Loucy (cell line): Measurements from ENCODE around the gene CCDC102A.

Source experiments
- H2AFZ ChIP-seq: fragments of 200-600 bp; sonication (generic); 2 replicates; pipeline ENCODE4 v1.6.0; 2016; ENCODE audit warnings: antibody characterized with exemption, mild to moderate bottlenecking, low read length, moderate library complexity
- H3F3A ChIP-seq: fragments of 200-600 bp; 2 replicates; pipeline ENCODE4 v1.6.0; 2016; ENCODE audit warnings: antibody characterized with exemption, low read depth, mild to moderate bottlenecking
- H3K27me3 ChIP-seq: fragments of 200-600 bp; sonication (generic); 2 replicates; pipeline ENCODE4 v1.6.1; 2014; ENCODE audit warnings: low read length, mild to moderate bottlenecking; ENCODE audit not compliant: insufficient read depth, poor library complexity, severe bottlenecking
- H3K36me3 ChIP-seq: fragments of 200-600 bp; sonication (generic); 2 replicates; pipeline ENCODE4 v1.6.1; 2016; ENCODE audit warnings: low read length; ENCODE audit not compliant: insufficient read depth
- H3K4me1 ChIP-seq: fragments of 200-600 bp; sonication (generic); 2 replicates; pipeline ENCODE4 v1.5.1; 2014; ENCODE audit warnings: low read length, mild to moderate bottlenecking; ENCODE audit not compliant: insufficient read depth, poor library complexity, severe bottlenecking
- H3K4me2 ChIP-seq: fragments of 200-600 bp; sonication (generic); 2 replicates; pipeline ENCODE4 v1.6.0; 2014; ENCODE audit warnings: antibody characterized with exemption, low read length, low read depth, mild to moderate bottlenecking; ENCODE audit not compliant: poor library complexity, severe bottlenecking
- H3K4me3 ChIP-seq: fragments of 200-600 bp; sonication (generic); 2 replicates; pipeline ENCODE4 v1.5.1; 2014; ENCODE audit warnings: low read length, mild to moderate bottlenecking, mixed read lengths; ENCODE audit not compliant: poor library complexity, severe bottlenecking
- H3K79me2 ChIP-seq: fragments of 200-600 bp; sonication (generic); 2 replicates; pipeline ENCODE4 v1.6.1; 2014; ENCODE audit warnings: low read length; ENCODE audit not compliant: insufficient read depth
- H3K9ac ChIP-seq: fragments of 200-600 bp; sonication (generic); 2 replicates; pipeline ENCODE4 v1.6.0; 2014; ENCODE audit warnings: mild to moderate bottlenecking, low read depth, low read length, moderate library complexity; ENCODE audit not compliant: poor library complexity, severe bottlenecking
- H3K9me2 ChIP-seq: fragments of 200-600 bp; sonication (generic); replicated peaks from 2 replicates; pipeline ENCODE4 v1.6.1; 2016; ENCODE audit warnings: low read depth, low read length, mixed read lengths
- H3K9me3 ChIP-seq: fragments of 200-600 bp; sonication (generic); 2 replicates; pipeline ENCODE4 v1.6.1; 2014; ENCODE audit warnings: mild to moderate bottlenecking, antibody characterized with exemption, low read length, low read depth; ENCODE audit not compliant: insufficient read depth
- H4K20me1 ChIP-seq: fragments of 200-600 bp; sonication (generic); 2 replicates; pipeline ENCODE4 v1.6.0; 2014; ENCODE audit warnings: antibody characterized with exemption, low read length, mild to moderate bottlenecking; ENCODE audit not compliant: insufficient read depth, poor library complexity, severe bottlenecking
- CTCF ChIP-seq: fragments of 200-600 bp; sonication (generic); conservative IDR thresholded peaks from 2 replicates; pipeline ENCODE4 v1.5.1; 2014; ENCODE audit warnings: mild to moderate bottlenecking, antibody characterized with exemption, low read length
- EZH2phosphoT487 ChIP-seq: fragments of 200-600 bp; IDR thresholded peaks from 2 replicates; pipeline ENCODE4 v1.6.1; 2018; ENCODE audit warnings: antibody characterized with exemption, mild to moderate bottlenecking, moderate library complexity, borderline replicate concordance

CCDC102A gene

GRCh38 chr16:57526498-57526897 is 9.9 kb downstream of the CCDC102A start:
- Histone ChIP-seq H3F3A (peaks cover 10% of the 10 kb centered on the region; the same call in 1 of the 2 replicates), H3K4me2 (no peak overlapping the region), H3K9me2 (no peaks in the 10 kb centered on the region), H4K20me1 (no peaks in the 10 kb centered on the region), H3K79me2 (peaks cover 19% of the 10 kb centered on the region), H3K36me3 (peaks cover 5% of the 10 kb centered on the region; the same call in 1 of the 2 replicates), H3K9ac (no peak overlapping the region), H3K4me1 (peaks cover 22% of the 10 kb centered on the region), H2AFZ (no peak overlapping the region), H3K9me3 (no peaks in the 10 kb centered on the region), H3K27me3 (no peaks in the 10 kb centered on the region), H3K4me3 (no peak overlapping the region)
- TF ChIP-seq EZH2phosphoT487 (no peak), CTCF (no peak)

GRCh38 chr16:57525761-57526160 is 10.6 kb downstream of the CCDC102A start:
- TF ChIP-seq CTCF, result no peak
- no peak for TF ChIP-seq EZH2phosphoT487
- Histone ChIP-seq H3K9me2 (no peaks in the 10 kb centered on the region), H3K36me3 (peaks cover 5% of the 10 kb centered on the region; the same call in 1 of the 2 replicates), H3K9ac (no peak overlapping the region), H3K4me1 (peaks cover 15% of the 10 kb centered on the region), H3K79me2 (peaks cover 11% of the 10 kb centered on the region), H3K9me3 (no peaks in the 10 kb centered on the region), H2AFZ (no peak overlapping the region), H3K27me3 (no peaks in the 10 kb centered on the region), H3K4me3 (no peak overlapping the region), H3K4me2 (no peak overlapping the region), H4K20me1 (no peaks in the 10 kb centered on the region), H3F3A (peaks cover 10% of the 10 kb centered on the region; the same call in 1 of the 2 replicates)

GRCh38 chr16:57522960-57523359 is 13.4 kb downstream of the CCDC102A start:
- no peak overlapping the region for H2AFZ ChIP-seq
- H3K9ac ChIP-seq, result no peak overlapping the region
- no peak overlapping the region for H3K4me3 ChIP-seq
- H3K9me2 ChIP-seq, result no peaks in the 10 kb centered on the region
- H3K27me3 ChIP-seq, result no peaks in the 10 kb centered on the region
- no peak overlapping the region for H3K4me2 ChIP-seq
- no peaks in the 10 kb centered on the region for H3K9me3 ChIP-seq
- H3K79me2 ChIP-seq, result no peaks in the 10 kb centered on the region
- peaks cover 8% of the 10 kb centered on the region; the same call in 1 of the 2 replicates for H3K36me3 ChIP-seq
- H3F3A ChIP-seq, result no peaks in the 10 kb centered on the region
- TF ChIP-seq EZH2phosphoT487, result no peak
- TF ChIP-seq CTCF, result no peak
- H3K4me1 ChIP-seq, result peaks cover 4% of the 10 kb centered on the region
- no peaks in the 10 kb centered on the region for H4K20me1 ChIP-seq
